HepG2 (cell line): ENCODE measurements around the gene XPO5. TPM values are rescaled to one million over a fixed set of nuclear protein-coding genes. Genes with fewer than 3 reads are reported as not detected.

Experiments
- AFF4 ChIP-seq: sonication (generic); formaldehyde crosslinking; IDR thresholded peaks from 2 replicates; pipeline ENCODE4 v1.4.0; 2020; ENCODE audit warnings: missing genetic modification reagents
- CREBL2 ChIP-seq: sonication (generic); formaldehyde crosslinking; IDR thresholded peaks from 2 replicates; pipeline ENCODE4 v1.8.1; 2023; ENCODE audit warnings: missing genetic modification reagents, mild to moderate bottlenecking, borderline replicate concordance
- ESRRA ChIP-seq: sonication (generic); formaldehyde crosslinking; IDR thresholded peaks from 2 replicates; pipeline ENCODE4 v1.5.1; 2020; ENCODE audit warnings: mild to moderate bottlenecking, low read depth, missing genetic modification reagents
- MNT ChIP-seq: fragments of 450-650 bp; IDR thresholded peaks from 2 replicates; pipeline ENCODE4 v1.6.1; 2016
- MTA1 ChIP-seq: sonication (generic); formaldehyde crosslinking; IDR thresholded peaks from 2 replicates; pipeline ENCODE4 v1.4.0; 2020; ENCODE audit warnings: missing genetic modification reagents, mild to moderate bottlenecking, borderline replicate concordance
- STAT6 ChIP-seq: sonication (generic); formaldehyde crosslinking; IDR thresholded peaks from 2 replicates; pipeline ENCODE4 v1.4.0; 2020; ENCODE audit warnings: missing genetic modification reagents, mild to moderate bottlenecking, borderline replicate concordance
- TFDP2 ChIP-seq: sonication (generic); formaldehyde crosslinking; IDR thresholded peaks from 2 replicates; pipeline ENCODE4 v1.4.0; 2020; ENCODE audit warnings: missing genetic modification reagents
- ZIK1 ChIP-seq: sonication (generic); formaldehyde crosslinking; IDR thresholded peaks from 2 replicates; pipeline ENCODE4 v1.5.0; 2020; ENCODE audit warnings: mild to moderate bottlenecking, low read depth, missing genetic modification reagents, borderline replicate concordance
- ZNF30 ChIP-seq: sonication (generic); formaldehyde crosslinking; IDR thresholded peaks from 2 replicates; pipeline ENCODE4 v1.5.0; 2020; ENCODE audit warnings: mild to moderate bottlenecking, missing genetic modification reagents
- ZXDC ChIP-seq: sonication (generic); formaldehyde crosslinking; IDR thresholded peaks from 2 replicates; pipeline ENCODE4 v1.5.0; 2020; ENCODE audit warnings: mild to moderate bottlenecking, missing genetic modification reagents
- polyA plus RNA-seq, 8 experiments: library from polyadenylated mRNA; depleted of rRNA in 3 of 8; stranded (reverse) in 7 of 8; unstranded in 1 of 8; fragments of >200 nt; fragmentation: Illumina TruSeq in 4 of 8; extraction: Trizol in 4 of 8; gene quantifications; 2 replicates each; pipeline versions ENCODE4 v1.2.1 to v1.2.3, GENCODE V29; 2011 to 2016; ENCODE audit warnings: low read depth in 4 of 8, missing spikeins in 1 of 8, mixed read lengths in 1 of 8; ENCODE audit not compliant: insufficient read depth in 1 of 8
- total RNA-seq, 5 experiments: library from RNA; depleted of rRNA; stranded (reverse); fragments of >200 nt; fragmentation: Illumina TruSeq; extraction: Trizol; gene quantifications; 2 replicates each; pipeline ENCODE4 v1.2.3, GENCODE V29; 2016; ENCODE audit warnings: low read depth in 1 of 5

The XPO5 gene
- total and polyA plus RNA-seq, 2 of the 13 experiments (the other 11 are each of a cell fraction or from before 2014, with no cell fraction given), result 52.2 to 68.0 TPM

- TF ChIP-seq TFDP2 (CRISPR knock-in tag) (peak; percentile 59; the same call in 1 of the 2 replicates), ZXDC (CRISPR knock-in tag) (no peak), CREBL2 (CRISPR knock-in tag) (no peak), ESRRA (CRISPR knock-in tag) (0 out of 2 replicates have a peak, but pooled peaks have one; percentile 25), ZIK1 (CRISPR knock-in tag) (no peak), AFF4 (CRISPR knock-in tag) (no peak), MTA1 (CRISPR knock-in tag) (no peak; the same call in 1 of the 2 replicates), MNT (no peak), ZNF30 (no peak), STAT6 (no peak)
Observed at GRCh38 chr6:43496370-43497128, 79.3 kb downstream of the XPO5 start (continued).
